Neural progenitor cell (in vitro differentiated cells): ENCODE results near the gene RNF7. TPM values are rescaled to one million over a fixed set of nuclear protein-coding genes. Genes with fewer than 3 reads are reported as not detected.

Experiments used
- DNase-seq: peaks from one replicate; pipeline ENCODE4 v3.0.0-alpha.2; 2016; ENCODE audit warnings: low spot score
- H2AFZ ChIP-seq: fragments of 200-600 bp; sonication (generic); replicated peaks from 2 replicates; pipeline ENCODE4 v1.6.1; 2016; ENCODE audit warnings: antibody characterized with exemption
- H3F3A ChIP-seq: fragments of 200-600 bp; sonication (generic); 2 replicates; pipeline ENCODE4 v1.6.1; 2016; ENCODE audit warnings: antibody characterized with exemption, low read depth
- H3K27ac ChIP-seq: fragments of 200-600 bp; sonication (generic); 2 replicates; pipeline ENCODE4 v1.5.1; 2016; ENCODE audit warnings: mild to moderate bottlenecking
- H3K27me3 ChIP-seq: fragments of 200-600 bp; sonication (generic); 2 replicates; pipeline ENCODE4 v1.6.1; 2016; ENCODE audit warnings: mild to moderate bottlenecking, moderate library complexity
- H3K36me3 ChIP-seq: fragments of 200-600 bp; sonication (generic); 2 replicates; pipeline ENCODE4 v1.5.1; 2016
- H3K4me1 ChIP-seq: fragments of 200-600 bp; sonication (generic); 2 replicates; pipeline ENCODE4 v1.6.1; 2016; ENCODE audit warnings: mixed run types
- H3K4me2 ChIP-seq: fragments of 200-600 bp; sonication (generic); 2 replicates; pipeline ENCODE4 v1.6.1; 2016
- H3K4me3 ChIP-seq: fragments of 200-600 bp; sonication (generic); 2 replicates; pipeline ENCODE4 v1.5.1; 2016
- H3K79me2 ChIP-seq: fragments of 200-600 bp; sonication (generic); 2 replicates; pipeline ENCODE4 v1.6.1; 2016; ENCODE audit warnings: low read depth
- H3K9ac ChIP-seq: fragments of 200-600 bp; sonication (generic); 2 replicates; pipeline ENCODE4 v1.6.1; 2016
- H3K9me3 ChIP-seq: fragments of 200-600 bp; sonication (generic); 2 replicates; pipeline ENCODE4 v1.5.1; 2016; ENCODE audit warnings: low read depth
- H4K20me1 ChIP-seq: fragments of 200-600 bp; sonication (generic); 2 replicates; pipeline ENCODE4 v1.6.1; 2016; ENCODE audit warnings: low read depth
- H3K27ac Mint-ChIP-seq: 3 replicates; pipeline ENCODE4 v1.8.0; 2021; ENCODE audit warnings: mixed read lengths
- H3K27me3 Mint-ChIP-seq: 2 replicates; pipeline ENCODE4 v1.8.0; 2022; ENCODE audit warnings: low read depth, mild to moderate bottlenecking, inconsistent platforms, moderate library complexity, mixed read lengths; ENCODE audit not compliant: insufficient read depth
- H3K36me3 Mint-ChIP-seq: 3 replicates; pipeline ENCODE4 v1.8.0; 2021; ENCODE audit warnings: mixed read lengths
- H3K4me1 Mint-ChIP-seq: 3 replicates; pipeline ENCODE4 v1.8.0; 2021; ENCODE audit warnings: mixed read lengths
- H3K4me3 Mint-ChIP-seq: 3 replicates; pipeline ENCODE4 v1.8.0; 2021; ENCODE audit warnings: mild to moderate bottlenecking, moderate library complexity, mixed read lengths
- H3K9me3 Mint-ChIP-seq: 3 replicates; pipeline ENCODE4 v1.8.0; 2020; ENCODE audit warnings: mixed read lengths
- CTCF ChIP-seq: fragments of 200-600 bp; sonication (generic); IDR thresholded peaks from 2 replicates; pipeline ENCODE4 v1.5.1; 2017; ENCODE audit warnings: antibody characterized with exemption, mild to moderate bottlenecking
- EZH2 ChIP-seq: fragments of 200-600 bp; sonication (generic); IDR thresholded peaks from 2 replicates; pipeline ENCODE4 v1.6.1; 2017; ENCODE audit warnings: antibody characterized with exemption, mild to moderate bottlenecking, moderate library complexity
- EZH2phosphoT487 ChIP-seq: fragments of 200-600 bp; sonication (generic); IDR thresholded peaks from 2 replicates; pipeline ENCODE4 v1.6.1; 2017; ENCODE audit warnings: antibody characterized with exemption
- total RNA-seq: library from RNA; depleted of rRNA; stranded (reverse); fragments of >200 nt; gene quantifications from 2 replicates; pipeline ENCODE4 v1.2.3, GENCODE V29; 2015; ENCODE audit warnings: low replicate concordance

RNF7 gene
- total RNA-seq, 1 donor from 2014 or later: 105 TPM

DNA sequence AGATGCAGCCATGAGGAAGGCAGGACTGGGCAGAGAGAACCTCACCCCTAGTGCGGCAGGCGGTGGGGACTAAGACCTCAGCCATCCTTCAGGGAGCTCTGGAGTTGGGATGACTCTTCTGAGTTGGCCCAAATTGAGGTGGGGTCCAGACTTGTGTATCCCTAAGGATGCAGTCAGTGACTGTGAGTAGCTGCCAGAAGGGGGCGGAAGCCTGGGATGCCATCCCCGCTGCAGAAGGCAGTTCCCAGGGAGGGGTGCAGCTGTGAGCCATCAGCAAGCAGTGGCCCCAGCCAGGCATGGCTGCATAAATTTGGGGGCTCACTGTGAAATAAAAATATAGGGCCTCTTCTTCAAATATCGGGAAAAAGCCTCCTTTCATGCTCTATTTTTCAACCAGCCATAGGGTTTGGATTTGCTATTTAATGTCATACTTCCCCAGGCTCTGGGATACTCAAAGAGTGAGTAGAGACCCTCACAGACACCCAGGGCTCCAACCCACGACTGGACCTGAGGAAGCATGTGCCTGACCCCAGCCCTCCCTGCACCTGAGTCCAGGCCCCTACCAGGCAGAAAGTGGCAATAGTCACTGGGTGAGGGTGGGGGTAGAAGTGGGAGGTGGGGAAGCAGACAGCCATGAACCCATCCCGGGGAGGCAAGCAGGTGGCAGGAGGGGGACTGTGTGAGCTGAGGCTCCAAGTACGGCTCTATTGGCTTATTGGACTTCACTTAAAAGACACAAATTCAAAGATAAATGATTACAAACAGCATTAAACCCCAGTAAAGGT is 55.6 kb downstream of the RNF7 start:
- Histone ChIP-seq H3K36me3 (no peaks in the 10 kb centered on the region), H3K27ac (no peak overlapping the region), H3K9ac (no peak overlapping the region), H3K9me3 (no peaks in the 10 kb centered on the region), H3K27me3 (no peaks in the 10 kb centered on the region), H3K4me2 (no peak overlapping the region), H3F3A (peaks cover 27% of the 10 kb centered on the region), H2AFZ (no peak overlapping the region), H3K79me2 (no peaks in the 10 kb centered on the region), H3K4me1 (peaks cover 26% of the 10 kb centered on the region), H4K20me1 (no peaks in the 10 kb centered on the region), H3K4me3 (no peak overlapping the region)
- Mint-ChIP-seq H3K4me1 (peaks cover 34% of the 10 kb centered on the region), H3K9me3 (no peaks in the 10 kb centered on the region), H3K27ac (no peak overlapping the region), H3K4me3 (no peak overlapping the region), H3K36me3 (no peaks in the 10 kb centered on the region), H3K27me3 (peaks cover 8% of the 10 kb centered on the region)
- peak; percentile 68 for DNase-seq
- TF ChIP-seq EZH2 (no peak), EZH2phosphoT487 (no peak), CTCF (peak; percentile 63)

- peaks cover 8% of the 10 kb centered on the region for H3K27me3 Mint-ChIP-seq
- H3K9me3 ChIP-seq: no peaks in the 10 kb centered on the region
- H3K4me3 ChIP-seq: no peak overlapping the region
- H3K4me2 ChIP-seq: no peak overlapping the region
- H3K27me3 ChIP-seq: no peaks in the 10 kb centered on the region
- H3K9ac ChIP-seq: no peak overlapping the region
- DNase-seq: no peak
- peaks cover 3% of the 10 kb centered on the region for H3K9me3 Mint-ChIP-seq
- TF ChIP-seq EZH2 (no peak), EZH2phosphoT487 (no peak), CTCF (no peak)
- no peaks in the 10 kb centered on the region for H3K36me3 ChIP-seq
- no peak overlapping the region for H3K4me3 Mint-ChIP-seq
- peaks cover 34% of the 10 kb centered on the region for H3F3A ChIP-seq
- no peaks in the 10 kb centered on the region for H4K20me1 ChIP-seq
- H2AFZ ChIP-seq: no peak overlapping the region
- H3K4me1 ChIP-seq: peaks cover 29% of the 10 kb centered on the region
- no peak overlapping the region for H3K27ac ChIP-seq
- H3K4me1 Mint-ChIP-seq: peaks cover 39% of the 10 kb centered on the region
- H3K79me2 ChIP-seq: no peaks in the 10 kb centered on the region
- H3K27ac Mint-ChIP-seq: no peak overlapping the region
- H3K36me3 Mint-ChIP-seq: no peaks in the 10 kb centered on the region
Measured at GRCh38 chr3:141795276-141795675, 57.2 kb downstream of the RNF7 start.

DNA sequence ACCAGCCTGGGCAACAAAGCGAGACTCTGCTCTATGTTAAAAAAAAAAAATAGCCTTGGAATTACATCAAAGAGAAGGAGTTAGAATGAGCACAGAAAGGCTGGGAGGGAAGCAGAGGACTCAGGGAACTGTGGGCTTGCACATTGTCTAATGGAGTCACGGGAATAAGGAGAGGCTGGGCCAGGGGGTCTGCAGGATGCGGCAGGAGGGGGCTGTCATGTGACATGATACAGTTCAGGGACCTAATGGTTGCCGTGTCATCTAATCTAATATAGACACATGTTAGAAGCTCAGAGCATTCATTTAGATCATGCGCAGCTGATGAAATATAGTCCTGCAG is 57.6 kb downstream of the RNF7 start:
- Mint-ChIP-seq H3K36me3 (peaks cover 3% of the 10 kb centered on the region), H3K4me3 (no peak overlapping the region), H3K27ac (peak overlapping the region; percentile 89), H3K9me3 (peaks cover 6% of the 10 kb centered on the region), H3K4me1 (peaks cover 39% of the 10 kb centered on the region), H3K27me3 (peaks cover 8% of the 10 kb centered on the region)
- Histone ChIP-seq H3K79me2 (no peaks in the 10 kb centered on the region), H3K36me3 (no peaks in the 10 kb centered on the region), H3K4me3 (no peak overlapping the region), H3K27me3 (no peaks in the 10 kb centered on the region), H3K4me2 (no peak overlapping the region), H4K20me1 (no peaks in the 10 kb centered on the region), H2AFZ (no peak overlapping the region), H3K9ac (no peak overlapping the region), H3K9me3 (no peaks in the 10 kb centered on the region), H3K4me1 (peaks cover 29% of the 10 kb centered on the region), H3K27ac (no peak overlapping the region), H3F3A (peaks cover 34% of the 10 kb centered on the region)
- no peak for DNase-seq
- TF ChIP-seq EZH2 (no peak), EZH2phosphoT487 (no peak)
